ENCODE results near the gene MDGA2. TPM values are rescaled to one million over a fixed set of nuclear protein-coding genes. Genes with fewer than 3 reads are reported as not detected.

The MDGA2 gene
- total RNA-seq, 1 donor, result not detected

GRCh38 chr14:47390831-47391504, 284.4 kb downstream of the MDGA2 start:
- DNase-seq (ENCODE audit: low read depth), result no peak
- H3K4me3 ChIP-seq (ENCODE audit: low read depth, low read length), result no peak overlapping the region
- TF ChIP-seq CTCF (IDR thresholded peaks at IDR 0.05; ENCODE audit: insufficient read depth, low read depth, low read length), result no peak

DNA sequence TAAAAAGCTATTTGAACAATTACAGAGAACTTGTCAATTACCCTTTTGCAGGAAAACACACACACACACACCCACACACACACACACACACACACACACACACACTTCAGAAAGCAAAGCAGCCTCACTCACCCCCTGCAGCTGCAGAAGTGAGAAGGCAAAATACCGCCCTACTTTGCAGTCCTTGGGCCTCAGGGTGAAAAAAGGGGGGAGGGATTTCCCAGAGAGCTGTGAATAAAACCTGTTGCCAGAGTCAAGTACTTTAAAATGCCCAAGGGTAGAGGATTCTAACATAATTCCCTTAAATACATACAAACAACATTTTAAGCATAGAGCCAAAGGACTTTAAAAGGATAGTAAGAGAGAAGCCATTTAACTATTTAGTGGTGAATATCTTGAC, 285.9 kb downstream of the MDGA2 start:
- TF ChIP-seq CTCF (IDR thresholded peaks at IDR 0.05; ENCODE audit: insufficient read depth, low read depth, low read length), result no peak
- no peak overlapping the region for H3K4me3 ChIP-seq (ENCODE audit: low read depth, low read length)
- DNase-seq (ENCODE audit: low read depth), result no peak

DNA sequence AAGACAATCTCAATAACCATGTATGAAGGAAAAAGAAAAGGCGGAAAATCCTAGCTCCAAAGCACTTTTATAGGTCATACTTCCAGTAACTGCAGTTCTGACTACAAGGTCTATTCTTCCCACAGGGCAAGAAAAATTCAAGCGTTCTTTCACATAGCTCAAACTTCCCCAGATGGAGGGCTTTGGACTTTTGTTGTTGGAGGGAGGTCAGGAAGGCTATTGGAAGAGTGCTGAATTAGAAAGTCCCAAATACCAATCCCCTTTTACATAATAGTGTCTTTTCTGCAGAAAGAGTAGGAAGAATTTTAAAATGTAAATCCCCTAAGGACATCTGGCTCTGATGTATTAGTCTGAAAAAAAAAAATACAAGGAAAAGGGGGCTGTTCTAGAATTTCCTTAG, 309.4 kb downstream of the MDGA2 start:
- TF ChIP-seq CTCF (IDR thresholded peaks at IDR 0.05; ENCODE audit: insufficient read depth, low read depth, low read length), result no peak
- H3K4me3 ChIP-seq (ENCODE audit: low read depth, low read length), result no peak overlapping the region
- DNase-seq (ENCODE audit: low read depth), result no peak

GRCh38 chr14:47365233-47365632, 310.2 kb downstream of the MDGA2 start:
- DNase-seq (ENCODE audit: low read depth), result no peak
- no peak for TF ChIP-seq CTCF (IDR thresholded peaks at IDR 0.05; ENCODE audit: insufficient read depth, low read depth, low read length)
- no peak overlapping the region for H3K4me3 ChIP-seq (ENCODE audit: low read depth, low read length)

- H3K4me3 ChIP-seq (ENCODE audit: low read depth, low read length), result no peak overlapping the region
- DNase-seq (ENCODE audit: low read depth), result no peak
- no peak for TF ChIP-seq CTCF (IDR thresholded peaks at IDR 0.05; ENCODE audit: insufficient read depth, low read depth, low read length)
These were observed 322.2 kb downstream of the MDGA2 start for GRCh38 chr14:47353186-47353585.

DNA sequence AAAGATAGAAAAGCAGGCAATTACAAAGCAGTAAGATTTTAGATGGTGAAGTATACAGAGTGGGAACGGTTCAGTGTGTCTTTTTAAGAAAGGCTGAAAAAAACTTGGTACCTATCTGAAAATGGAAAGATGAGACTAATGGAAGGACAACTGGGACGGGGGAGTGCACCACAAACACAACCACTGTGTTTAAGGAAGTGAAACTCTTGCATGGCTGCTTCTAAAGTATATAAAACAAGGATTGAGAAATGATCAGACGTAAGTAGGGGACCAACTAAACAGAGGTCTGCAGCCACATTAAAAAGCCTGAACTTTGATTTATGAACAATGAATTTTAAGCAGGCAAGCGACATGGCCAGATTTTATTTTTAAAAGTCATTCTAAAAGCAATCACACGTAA, 328.6 kb downstream of the MDGA2 start:
- no peak for DNase-seq (ENCODE audit: low read depth)
- no peak overlapping the region for H3K4me3 ChIP-seq (ENCODE audit: low read depth, low read length)
- TF ChIP-seq CTCF (IDR thresholded peaks at IDR 0.05; ENCODE audit: insufficient read depth, low read depth, low read length), result no peak

- H3K4me3 ChIP-seq (ENCODE audit: low read depth, low read length), result no peak overlapping the region
These were observed 330.4 kb downstream of the MDGA2 start for GRCh38 chr14:47345016-47345415.

More at GRCh38 chr14:47345016-47345415, 330.4 kb downstream of the MDGA2 start:
- no peak for DNase-seq (ENCODE audit: low read depth)
- no peak for TF ChIP-seq CTCF (IDR thresholded peaks at IDR 0.05; ENCODE audit: insufficient read depth, low read depth, low read length)
